HUES48 (cell line): ENCODE results near the gene DEPP1.
A peak's percentile ranks its signal among the peaks of the same experiment; 100 is the strongest.
"Not testable (repeated sequence)": the region's sequence is repeated elsewhere in the genome, so short reads cannot be mapped to it uniquely, and the experiment has no call there.

Source experiments
- H3K27ac ChIP-seq: one replicate; pipeline ENCODE4 v1.7.0; 2013; ENCODE audit warnings: low read depth, low read length, inconsistent platforms
- H3K27me3 ChIP-seq: 2 replicates; pipeline ENCODE4 v1.6.1; 2013; ENCODE audit warnings: mild to moderate bottlenecking, low read length; ENCODE audit not compliant: control insufficient read depth, insufficient read depth
- H3K36me3 ChIP-seq: 2 replicates; pipeline ENCODE4 v1.6.1; 2013; ENCODE audit warnings: low read length; ENCODE audit not compliant: control insufficient read depth, insufficient read depth
- H3K4me1 ChIP-seq: 2 replicates; pipeline ENCODE4 v1.6.1; 2013; ENCODE audit warnings: mild to moderate bottlenecking, low read length; ENCODE audit not compliant: control insufficient read depth, insufficient read depth
- H3K4me3 ChIP-seq: 2 replicates; pipeline ENCODE4 v1.5.1; 2013; ENCODE audit warnings: mild to moderate bottlenecking, low read depth, low read length
- H3K9ac ChIP-seq: 2 replicates; pipeline ENCODE4 v1.6.1; 2013; ENCODE audit warnings: mild to moderate bottlenecking, low read depth, low read length, moderate library complexity
- H3K9me3 ChIP-seq: 2 replicates; pipeline ENCODE4 v1.6.1; 2013; ENCODE audit warnings: low read length; ENCODE audit not compliant: control insufficient read depth, insufficient read depth

The DEPP1 gene, protein sequence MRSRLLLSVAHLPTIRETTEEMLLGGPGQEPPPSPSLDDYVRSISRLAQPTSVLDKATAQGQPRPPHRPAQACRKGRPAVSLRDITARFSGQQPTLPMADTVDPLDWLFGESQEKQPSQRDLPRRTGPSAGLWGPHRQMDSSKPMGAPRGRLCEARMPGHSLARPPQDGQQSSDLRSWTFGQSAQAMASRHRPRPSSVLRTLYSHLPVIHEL

DNA sequence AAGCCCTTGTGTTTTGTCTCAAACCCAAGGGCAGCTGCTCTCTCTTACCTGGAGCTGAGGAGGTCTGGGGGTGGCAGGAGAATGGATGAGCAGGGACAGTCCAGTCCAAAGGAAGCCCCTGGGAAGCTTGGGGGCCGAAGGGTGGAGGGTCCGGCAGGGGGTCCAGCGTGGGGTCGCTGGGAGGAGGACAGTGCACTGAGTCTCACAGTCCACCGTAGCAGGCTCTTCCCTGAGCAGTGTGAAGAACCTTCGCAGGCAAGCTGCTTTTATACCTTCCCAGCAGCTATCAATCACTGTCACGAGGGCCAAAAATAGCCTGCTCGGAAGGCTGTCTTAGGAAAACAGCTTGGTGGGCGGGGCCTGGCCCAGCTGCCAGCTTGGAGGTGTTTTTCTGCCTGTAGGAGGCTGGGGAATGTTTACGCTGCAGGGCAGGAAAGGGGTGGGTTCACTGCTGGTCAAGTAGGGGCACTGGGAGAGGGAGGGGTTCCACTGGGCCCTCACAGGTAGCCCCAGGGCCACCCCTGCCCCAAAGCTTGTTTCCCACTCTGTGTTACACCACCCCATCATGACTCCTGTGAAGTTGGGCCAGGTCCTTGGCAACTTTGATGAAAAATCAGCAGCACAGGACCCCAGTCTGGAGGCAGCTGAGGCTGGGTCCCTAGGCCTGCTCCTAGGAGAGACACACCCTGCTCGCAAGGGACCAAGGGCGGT lies at the start of gene DEPP1:
Gene DEPP1, minus strand, starts transcription at position 240 of the 711 bp plus-strand sequence. CDS start 779 bp downstream, outside the sequence.
- Histone ChIP-seq H3K4me1 (peaks cover 58% of the 10 kb centered on the region), H3K9ac (no peak within 1 kb of the TSS), H3K27me3 (0 out of 2 replicates have a peak, but pooled peaks cover 3% of the 10 kb centered on the region), H3K4me3 (peak within 1 kb of the TSS; percentile 24; the same call in 1 of the 2 replicates), H3K9me3 (no peaks in the 10 kb centered on the region), H3K36me3 (no peaks in the 10 kb centered on the region), H3K27ac (peak within 1 kb of the TSS; percentile 71)

DNA sequence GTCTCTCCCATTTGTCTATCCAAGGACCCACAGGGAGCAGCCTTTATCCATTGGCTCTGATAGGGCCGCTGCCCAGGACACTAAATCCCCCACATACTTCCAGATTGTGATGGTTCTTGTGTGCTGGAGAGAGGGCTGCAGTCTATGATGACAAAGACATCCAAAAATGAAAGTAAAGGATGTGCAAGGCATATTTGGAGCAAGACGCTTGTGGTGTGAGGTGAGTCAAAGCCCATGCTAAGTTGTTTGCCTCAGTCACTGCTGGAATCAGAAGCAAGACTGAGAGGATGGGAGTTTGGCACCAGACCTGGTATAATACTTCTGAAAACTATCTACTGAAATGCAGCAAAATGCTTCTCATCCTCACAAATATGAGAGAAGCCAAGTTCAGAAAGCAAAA lies 44.8 kb upstream of the DEPP1 start:
- Histone ChIP-seq H3K9me3 (no peaks in the 10 kb centered on the region), H3K4me1 (no peaks in the 10 kb centered on the region), H3K36me3 (no peaks in the 10 kb centered on the region), H3K4me3 (no peak overlapping the region), H3K27me3 (no peaks in the 10 kb centered on the region), H3K27ac (no peak overlapping the region), H3K9ac (no peak overlapping the region)

DNA sequence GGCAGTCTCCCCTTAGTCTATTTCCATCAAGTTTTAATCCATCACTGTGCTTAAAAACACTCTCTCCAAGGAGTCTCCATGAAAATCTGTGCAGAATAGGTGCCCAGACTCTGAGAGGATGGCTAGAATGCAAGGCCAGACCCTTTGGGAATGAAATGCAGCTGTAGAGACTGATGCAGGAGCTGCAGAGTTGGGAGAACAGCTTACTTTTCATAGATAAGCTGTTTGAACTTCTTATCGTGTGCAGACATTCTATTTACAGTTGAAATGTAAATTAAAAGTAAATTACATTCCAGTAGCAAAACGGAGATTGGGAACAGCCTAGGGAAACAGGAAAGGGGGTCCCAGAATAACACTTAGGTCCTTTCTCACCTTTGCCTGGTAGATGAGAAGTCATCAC lies 37.0 kb upstream of the DEPP1 start:
- H3K27ac ChIP-seq = no peak overlapping the region
- H3K9me3 ChIP-seq = peaks cover 11% of the 10 kb centered on the region; the same call in 1 of the 2 replicates
- no peaks in the 10 kb centered on the region for H3K27me3 ChIP-seq
- no peak overlapping the region for H3K9ac ChIP-seq
- H3K4me3 ChIP-seq = no peak overlapping the region
- no peaks in the 10 kb centered on the region for H3K36me3 ChIP-seq
- H3K4me1 ChIP-seq = no peaks in the 10 kb centered on the region

DNA sequence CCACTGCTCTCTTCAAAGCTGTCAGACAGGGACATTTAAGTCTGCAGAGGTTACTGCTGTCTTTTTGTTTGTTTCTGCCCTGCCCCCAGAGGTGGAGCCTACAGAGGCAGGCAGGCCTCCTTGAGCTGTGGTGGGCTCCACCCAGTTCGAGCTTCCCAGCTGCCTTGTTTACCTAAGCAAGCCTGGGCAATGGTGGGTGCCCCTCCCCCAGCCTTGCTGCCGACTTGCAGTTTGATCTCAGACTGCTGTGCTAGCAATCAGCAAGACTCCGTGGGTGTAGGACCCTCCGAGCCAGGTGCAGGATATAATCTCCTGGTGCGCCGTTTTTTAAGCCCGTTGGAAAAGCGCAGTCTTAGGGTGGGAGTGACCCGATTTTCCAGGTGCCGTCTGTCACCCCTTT lies 35.9 kb upstream of the DEPP1 start:
- H3K4me3 ChIP-seq, H3K27me3 ChIP-seq, H3K4me1 ChIP-seq, H3K36me3 ChIP-seq, H3K9ac ChIP-seq, H3K27ac ChIP-seq: not testable (repeated sequence)
- H3K9me3 ChIP-seq = peaks cover 11% of the 10 kb centered on the region; the same call in 1 of the 2 replicates

DNA sequence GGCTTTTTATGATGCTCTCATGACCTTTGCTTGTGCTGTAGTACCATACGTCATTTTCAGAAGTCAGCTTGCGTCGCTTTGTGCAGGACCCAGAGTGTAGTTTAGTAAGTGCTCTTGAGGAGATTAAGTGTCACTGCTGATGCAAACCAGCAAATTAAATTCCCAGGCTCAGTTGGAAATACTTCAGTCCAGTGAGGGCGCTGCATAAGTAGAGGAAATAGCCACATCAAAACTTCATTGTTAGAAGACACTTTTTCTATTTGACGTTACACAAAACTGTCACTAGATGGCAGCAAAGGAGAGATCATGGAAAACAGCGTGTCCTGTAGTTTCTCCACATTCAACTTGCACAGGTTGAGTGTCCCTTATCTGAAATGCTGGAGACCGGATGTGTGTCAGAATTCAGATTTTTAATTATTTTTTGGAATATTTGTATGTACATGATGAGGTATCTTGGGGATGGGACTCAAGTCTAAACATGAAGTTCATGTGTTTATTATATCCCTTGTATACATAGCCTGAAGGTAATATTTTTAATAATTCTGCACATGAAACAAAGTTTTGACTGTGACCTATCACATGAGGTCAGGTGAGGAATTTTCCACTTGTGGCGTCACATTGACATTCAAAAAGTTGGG lies 30.0 kb upstream of the DEPP1 start:
- Histone ChIP-seq H3K27ac (no peak overlapping the region), H3K4me3 (no peak overlapping the region), H3K36me3 (peaks cover 18% of the 10 kb centered on the region), H3K9me3 (no peaks in the 10 kb centered on the region), H3K27me3 (no peaks in the 10 kb centered on the region), H3K4me1 (peaks cover 4% of the 10 kb centered on the region; the same call in 1 of the 2 replicates), H3K9ac (no peak overlapping the region)

DNA sequence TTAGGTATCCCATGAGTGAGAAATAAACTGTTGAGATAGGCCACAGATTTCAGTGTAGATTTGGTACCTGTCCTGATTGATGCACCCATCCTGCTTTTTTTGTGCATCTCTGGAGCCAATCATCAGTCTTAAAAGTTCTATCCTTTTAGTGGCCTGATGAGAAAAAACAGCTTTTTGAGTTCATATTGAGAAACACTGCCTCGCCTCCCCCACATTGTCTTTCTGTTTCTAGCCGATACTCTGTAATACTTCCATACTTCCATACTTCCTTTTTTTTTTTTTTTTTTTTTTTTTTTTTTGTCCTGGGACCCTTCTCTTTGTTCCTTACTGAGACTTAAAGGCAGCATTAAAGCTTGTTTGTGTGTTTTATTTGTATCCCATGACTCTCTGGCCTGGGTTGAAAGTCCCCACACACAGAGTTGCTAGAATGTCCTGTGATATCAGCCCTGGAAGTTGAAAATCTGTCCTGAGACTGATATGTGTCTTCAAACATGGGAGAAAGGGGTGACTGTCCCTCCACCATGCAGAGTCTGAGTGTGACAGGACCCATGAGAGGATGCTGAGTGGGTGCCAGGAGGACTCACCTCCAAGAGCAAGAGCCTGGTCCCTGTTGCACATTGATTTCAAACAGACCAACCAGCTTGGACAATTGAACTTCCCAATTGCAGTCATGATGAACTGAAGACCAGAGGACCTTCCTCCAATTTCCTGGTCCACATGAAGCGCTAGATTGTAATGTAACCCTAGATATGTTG lies 27.8 kb upstream of the DEPP1 start:
- peaks cover 6% of the 10 kb centered on the region; the same call in 1 of the 2 replicates for H3K4me1 ChIP-seq
- no peak overlapping the region for H3K27ac ChIP-seq
- peaks cover 24% of the 10 kb centered on the region for H3K36me3 ChIP-seq
- no peak overlapping the region for H3K9ac ChIP-seq
- no peaks in the 10 kb centered on the region for H3K27me3 ChIP-seq
- H3K9me3 ChIP-seq = no peaks in the 10 kb centered on the region
- H3K4me3 ChIP-seq = no peak overlapping the region

DNA sequence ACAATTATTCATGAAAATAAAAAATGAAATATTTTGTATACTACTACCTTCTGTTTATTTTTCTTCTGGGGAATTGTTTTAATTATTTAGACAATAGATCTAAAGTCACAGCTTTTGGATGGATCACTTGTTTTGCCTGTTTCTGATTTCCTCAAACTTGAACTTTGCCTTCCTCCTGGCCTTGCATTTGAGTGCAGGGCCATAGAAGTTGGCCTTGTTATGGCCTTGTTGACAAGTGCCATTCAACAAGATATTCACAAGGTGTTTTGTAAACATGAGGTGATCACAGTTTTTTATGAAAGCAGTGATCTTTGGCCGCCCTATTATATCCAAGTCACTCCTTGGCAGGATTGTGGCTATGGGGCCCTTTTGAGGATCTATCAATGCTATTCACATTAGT lies 26.7 kb upstream of the DEPP1 start:
- Histone ChIP-seq H3K36me3 (peaks cover 24% of the 10 kb centered on the region), H3K9ac (no peak overlapping the region), H3K27ac (no peak overlapping the region), H3K9me3 (no peaks in the 10 kb centered on the region), H3K4me3 (no peak overlapping the region), H3K27me3 (peaks cover 2% of the 10 kb centered on the region; the same call in 1 of the 2 replicates), H3K4me1 (peaks cover 10% of the 10 kb centered on the region)

DNA sequence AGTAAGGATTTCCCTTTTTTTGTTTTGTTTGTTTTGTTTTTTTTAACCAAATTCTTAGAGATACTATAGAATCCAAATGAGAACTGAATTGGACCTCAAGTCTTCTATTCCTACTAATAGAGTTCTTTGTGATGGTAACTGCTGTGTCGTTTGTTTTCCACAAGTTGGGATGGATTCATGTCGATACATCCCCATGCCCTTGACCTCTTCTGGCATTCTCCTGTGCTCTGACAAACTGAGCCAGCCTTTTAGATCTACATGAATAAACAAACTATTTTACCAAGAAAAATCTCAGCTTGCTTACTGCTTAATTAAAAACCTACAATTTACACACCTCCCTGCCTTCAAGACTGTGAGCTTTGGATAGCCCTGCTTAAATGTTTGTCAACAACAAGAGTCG lies 26.1 kb upstream of the DEPP1 start:
- peaks cover 5% of the 10 kb centered on the region; the same call in 1 of the 2 replicates for H3K27me3 ChIP-seq

DNA sequence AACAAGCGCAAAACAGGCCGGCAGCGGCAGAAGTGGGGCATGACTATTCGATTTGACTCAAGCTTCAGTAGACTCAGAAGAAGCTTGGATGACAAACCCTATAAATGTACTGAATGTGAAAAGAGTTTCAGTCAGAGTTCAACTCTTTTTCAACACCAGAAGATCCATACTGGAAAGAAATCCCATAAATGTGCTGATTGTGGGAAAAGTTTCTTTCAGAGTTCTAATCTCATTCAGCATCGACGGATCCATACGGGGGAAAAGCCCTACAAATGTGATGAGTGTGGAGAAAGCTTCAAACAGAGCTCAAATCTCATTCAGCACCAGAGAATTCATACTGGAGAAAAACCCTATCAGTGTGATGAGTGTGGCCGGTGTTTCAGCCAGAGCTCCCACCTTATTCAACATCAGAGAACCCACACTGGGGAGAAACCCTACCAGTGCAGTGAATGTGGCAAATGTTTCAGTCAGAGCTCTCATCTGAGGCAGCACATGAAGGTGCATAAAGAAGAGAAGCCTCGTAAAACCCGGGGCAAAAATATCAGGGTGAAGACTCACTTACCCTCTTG lies 24.9 kb upstream of the DEPP1 start:
- Histone ChIP-seq H3K36me3 (peaks cover 24% of the 10 kb centered on the region), H3K27me3 (peaks cover 5% of the 10 kb centered on the region; the same call in 1 of the 2 replicates), H3K4me1 (peaks cover 11% of the 10 kb centered on the region), H3K9me3 (no peaks in the 10 kb centered on the region), H3K9ac (no peak overlapping the region), H3K27ac (no peak overlapping the region), H3K4me3 (no peak overlapping the region)

More for the DNA sequence above, 26.1 kb upstream of the DEPP1 start:
- Histone ChIP-seq H3K36me3 (peaks cover 24% of the 10 kb centered on the region), H3K9me3 (no peaks in the 10 kb centered on the region), H3K27ac (no peak overlapping the region), H3K4me3 (no peak overlapping the region), H3K9ac (no peak overlapping the region), H3K4me1 (peaks cover 11% of the 10 kb centered on the region)

DNA sequence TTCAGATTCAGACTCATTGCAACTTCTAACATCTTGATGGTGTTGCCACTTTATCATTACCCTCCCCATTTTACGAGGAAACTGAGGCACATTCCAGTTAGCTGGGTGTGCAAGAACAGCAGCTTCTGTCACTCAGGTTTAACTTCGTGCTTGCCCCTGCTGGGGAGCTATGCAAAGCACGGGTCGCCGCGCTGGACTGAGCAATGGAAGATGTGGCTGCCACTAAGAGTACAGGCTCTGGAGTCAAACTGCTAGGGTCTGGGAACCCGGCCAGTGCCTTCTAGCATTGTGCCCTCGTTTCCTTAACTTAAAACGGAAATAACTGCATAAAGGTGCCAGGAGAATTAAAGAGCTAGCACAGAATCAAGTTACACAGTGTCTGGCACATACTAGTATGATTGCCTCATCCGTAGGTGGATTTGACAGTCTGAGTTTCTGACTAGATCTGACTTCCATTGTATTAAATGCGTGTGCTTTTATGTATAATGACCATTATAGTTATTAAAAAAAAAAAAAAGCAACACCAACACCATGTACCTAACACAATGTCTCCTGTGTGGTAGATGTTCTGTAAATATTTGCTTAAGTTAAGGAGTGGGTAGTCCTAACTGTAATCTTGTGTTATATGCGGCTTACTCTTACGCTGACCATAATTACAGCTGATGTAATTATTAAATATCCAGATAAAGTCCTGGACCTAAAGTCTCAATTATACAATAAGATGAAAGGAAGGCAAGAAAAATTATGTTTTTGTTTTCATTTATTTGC lies 23.0 kb upstream of the DEPP1 start:
- Histone ChIP-seq H3K36me3 (peaks cover 24% of the 10 kb centered on the region), H3K27ac (peak overlapping the region; percentile 76), H3K9me3 (no peaks in the 10 kb centered on the region), H3K4me3 (peak overlapping the region; percentile 64), H3K9ac (peak overlapping the region; percentile 65), H3K4me1 (peaks cover 11% of the 10 kb centered on the region), H3K27me3 (peaks cover 5% of the 10 kb centered on the region; the same call in 1 of the 2 replicates)
